Stimulated activated CD8-positive, alpha-beta memory T cell treated with anti-CD3 and anti-CD28 coated beads, Interleukin-12 subunit alpha, Interleukin-12 subunit beta, amount 100 ng/mL, for 24 hours (primary cell): ENCODE results near the gene CDC25C.
"Not testable (repeated sequence)": the region's sequence is repeated elsewhere in the genome, so short reads cannot be mapped to it uniquely, and the experiment has no call there.

Experiments used
- DNase-seq: peaks from one replicate; pipeline ENCODE4 v3.0.0-alpha.2; 2020; ENCODE audit errors: extremely low read depth

Gene CDC25C

GRCh38 chr5:138275895-138276294 lies 55.7 kb downstream of the CDC25C start:
- DNase-seq: no peak

- DNase-seq: no peak
Observed at GRCh38 chr5:138275379-138275782, 56.2 kb downstream of the CDC25C start.

- DNase-seq: no peak
Observed at GRCh38 chr5:138274189-138274853, 57.3 kb downstream of the CDC25C start, which contains the start of gene GFRA3. TSS of gene GFRA3 (minus strand) at chr5:138274621. CDS start at chr5:138274424, 197 bp downstream.

- no peak for DNase-seq
Observed at GRCh38 chr5:138273834-138274188, 57.8 kb downstream of the CDC25C start.

- no peak for DNase-seq
Observed at GRCh38 chr5:138272681-138273080, 58.9 kb downstream of the CDC25C start.

GRCh38 chr5:138271281-138271680 lies 60.3 kb downstream of the CDC25C start:
- no peak for DNase-seq

GRCh38 chr5:138264183-138264582 lies 67.4 kb downstream of the CDC25C start:
- no peak for DNase-seq

GRCh38 chr5:138263581-138263980 lies 68.0 kb downstream of the CDC25C start:
- no peak for DNase-seq

GRCh38 chr5:138258704-138259292 lies 72.8 kb downstream of the CDC25C start:
- DNase-seq: no peak

- DNase-seq: no peak
Observed at GRCh38 chr5:138257583-138257982, 74.0 kb downstream of the CDC25C start.

GRCh38 chr5:138252944-138253343 lies 78.7 kb downstream of the CDC25C start:
- DNase-seq: no peak

- not testable (repeated sequence) for DNase-seq
Observed at GRCh38 chr5:138247800-138248199, 83.8 kb downstream of the CDC25C start.

- DNase-seq: no peak
Observed at GRCh38 chr5:138246822-138247221, 84.8 kb downstream of the CDC25C start.

- no peak for DNase-seq
Observed at GRCh38 chr5:138246334-138246733, 85.3 kb downstream of the CDC25C start.

GRCh38 chr5:138245717-138246116 lies 85.9 kb downstream of the CDC25C start:
- no peak for DNase-seq

GRCh38 chr5:138243794-138244193 lies 87.8 kb downstream of the CDC25C start:
- no peak for DNase-seq

- DNase-seq: no peak
Observed at GRCh38 chr5:138241688-138242571, 89.7 kb downstream of the CDC25C start.

GRCh38 chr5:138240650-138241385 lies 90.8 kb downstream of the CDC25C start:
- no peak for DNase-seq

- DNase-seq: no peak
Observed at GRCh38 chr5:138238034-138238433, 93.6 kb downstream of the CDC25C start.
